WI38 (cell line): ENCODE results near the gene CC2D1A.

Experiments used
- H3K4me3 ChIP-seq: 2 replicates; pipeline ENCODE4 v1.5.1; 2011; ENCODE audit warnings: low read depth, mild to moderate bottlenecking, control low read depth, low read length
- TF ChIP-seq, protein P1 (sequence below): IDR thresholded peaks from 2 replicates; pipeline ENCODE4 v1.5.1; 2012; ENCODE audit warnings: low read depth, mild to moderate bottlenecking, control low read depth, low read length

The CC2D1A gene

DNA sequence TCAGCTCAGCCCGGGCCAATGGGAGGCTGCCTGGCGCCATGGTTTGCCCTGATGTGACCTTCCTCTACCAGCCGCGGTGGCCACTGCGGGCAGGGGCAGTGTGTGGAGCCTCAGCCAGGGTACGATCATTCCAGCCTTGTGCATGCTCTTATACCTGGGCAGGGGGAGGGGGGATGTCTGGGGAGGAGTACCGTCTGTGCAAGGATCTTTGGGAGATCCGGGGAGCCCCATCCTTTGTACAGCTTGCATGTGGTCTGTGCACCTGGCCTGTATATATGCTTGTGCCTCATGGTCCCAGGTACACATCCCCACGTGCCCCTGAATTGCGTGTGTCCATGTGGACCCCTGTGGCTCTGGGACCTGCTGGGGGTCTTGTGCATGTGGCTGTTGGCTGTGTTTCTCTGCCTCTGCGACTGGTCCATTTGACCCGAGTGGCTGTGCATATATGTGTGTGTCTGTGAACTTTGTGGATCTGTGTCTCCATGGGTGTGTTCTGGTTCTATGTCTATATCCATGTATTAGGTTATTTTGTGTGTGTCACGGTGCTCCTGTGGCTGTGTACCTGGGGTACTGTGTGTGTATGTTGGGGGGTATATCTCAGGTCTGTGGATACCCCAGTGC is 41.8 kb upstream of the CC2D1A start:
- no peak overlapping the region for H3K4me3 ChIP-seq
- TF ChIP-seq, protein P1, sequence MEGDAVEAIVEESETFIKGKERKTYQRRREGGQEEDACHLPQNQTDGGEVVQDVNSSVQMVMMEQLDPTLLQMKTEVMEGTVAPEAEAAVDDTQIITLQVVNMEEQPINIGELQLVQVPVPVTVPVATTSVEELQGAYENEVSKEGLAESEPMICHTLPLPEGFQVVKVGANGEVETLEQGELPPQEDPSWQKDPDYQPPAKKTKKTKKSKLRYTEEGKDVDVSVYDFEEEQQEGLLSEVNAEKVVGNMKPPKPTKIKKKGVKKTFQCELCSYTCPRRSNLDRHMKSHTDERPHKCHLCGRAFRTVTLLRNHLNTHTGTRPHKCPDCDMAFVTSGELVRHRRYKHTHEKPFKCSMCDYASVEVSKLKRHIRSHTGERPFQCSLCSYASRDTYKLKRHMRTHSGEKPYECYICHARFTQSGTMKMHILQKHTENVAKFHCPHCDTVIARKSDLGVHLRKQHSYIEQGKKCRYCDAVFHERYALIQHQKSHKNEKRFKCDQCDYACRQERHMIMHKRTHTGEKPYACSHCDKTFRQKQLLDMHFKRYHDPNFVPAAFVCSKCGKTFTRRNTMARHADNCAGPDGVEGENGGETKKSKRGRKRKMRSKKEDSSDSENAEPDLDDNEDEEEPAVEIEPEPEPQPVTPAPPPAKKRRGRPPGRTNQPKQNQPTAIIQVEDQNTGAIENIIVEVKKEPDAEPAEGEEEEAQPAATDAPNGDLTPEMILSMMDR, result no peak

DNA sequence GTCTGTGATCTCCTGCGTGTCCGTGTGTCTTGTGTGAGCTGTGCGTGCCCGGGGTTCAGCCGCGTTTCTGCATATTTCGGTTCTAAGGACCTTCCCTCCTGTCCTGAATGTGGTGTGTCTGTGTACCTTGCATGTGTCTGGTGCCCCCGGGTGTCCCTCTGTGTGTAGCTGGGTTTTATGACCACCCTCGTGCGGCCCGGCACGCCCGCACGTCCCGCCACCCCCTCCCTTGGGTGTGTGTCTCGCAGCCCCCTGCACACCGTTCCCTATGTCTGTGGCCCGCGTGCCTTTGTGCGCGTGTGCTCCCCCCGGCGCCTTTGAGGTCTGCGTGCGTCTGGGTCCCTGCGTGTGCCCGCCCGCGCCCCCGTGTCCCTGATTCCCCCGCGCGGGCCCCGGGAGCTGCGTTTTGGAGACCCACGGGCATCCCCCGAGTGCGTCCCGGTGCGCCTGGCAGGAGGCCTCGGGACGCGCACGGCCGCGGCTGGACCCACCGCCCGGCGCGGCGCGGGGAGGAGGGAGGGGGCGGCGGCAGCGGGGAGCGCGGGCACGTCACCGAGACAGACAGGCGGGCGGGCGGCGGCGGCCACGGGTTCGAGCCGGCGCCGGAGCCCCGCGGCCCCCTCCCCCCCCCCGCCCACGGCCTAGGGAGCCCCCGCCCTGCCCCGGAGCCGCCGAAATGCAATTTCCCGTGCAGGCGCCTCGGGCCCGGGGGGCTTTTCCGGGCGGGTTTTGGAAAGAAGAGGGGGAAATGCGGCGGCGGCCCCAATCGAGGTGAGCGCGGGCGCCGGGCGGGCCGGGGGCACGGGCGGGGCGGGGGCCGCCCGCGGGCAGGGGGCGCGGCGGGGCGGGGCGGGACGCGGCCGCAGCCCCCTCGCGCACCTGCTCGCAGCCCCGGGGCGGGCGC is 41.1 kb upstream of the CC2D1A start:
- peak overlapping the region; percentile 59 for H3K4me3 ChIP-seq
- TF ChIP-seq, protein P1, result no peak

DNA sequence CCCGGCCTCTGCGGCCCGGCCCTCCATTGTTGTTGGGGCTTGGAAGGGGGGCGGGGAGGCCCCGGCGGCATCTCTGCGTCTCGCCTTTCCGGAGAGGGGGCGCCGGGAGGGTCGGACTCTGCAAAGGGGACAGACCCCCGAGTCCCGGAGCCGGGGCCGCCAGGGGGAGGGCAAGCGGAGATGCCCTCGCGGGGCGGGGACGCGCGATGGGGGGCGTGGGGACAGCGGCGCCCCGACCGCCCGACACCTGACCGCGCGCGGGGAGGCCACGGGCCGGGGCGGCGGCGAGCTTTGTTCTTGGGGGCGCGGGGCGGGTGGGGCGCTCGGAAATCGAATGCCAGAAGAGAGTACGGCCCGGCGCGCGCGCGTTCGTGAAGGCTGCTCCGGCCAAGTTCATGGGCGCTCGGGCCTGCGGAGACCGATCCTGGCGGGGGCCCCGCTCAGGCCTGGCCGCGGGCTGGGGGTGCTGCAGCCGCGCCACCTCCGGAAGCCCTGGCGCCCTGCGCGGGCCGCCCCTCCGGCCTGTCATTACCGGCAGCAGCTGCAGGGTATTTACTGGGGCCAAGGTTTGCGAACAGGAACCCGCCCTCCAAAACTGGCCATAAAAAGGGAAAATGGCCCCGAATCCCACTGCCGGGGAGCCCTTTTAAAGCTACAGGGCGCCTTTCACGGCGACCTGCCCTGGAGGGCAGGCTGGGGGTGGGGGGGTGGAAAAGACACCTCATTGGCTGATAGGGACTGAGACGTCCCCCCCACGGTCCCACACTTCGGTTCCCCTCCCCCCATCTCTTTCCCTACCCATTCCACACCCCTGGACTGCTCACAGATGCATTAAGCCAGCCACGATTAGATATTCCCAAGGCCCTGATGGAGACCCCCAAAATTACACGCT is 40.2 kb upstream of the CC2D1A start:
- TF ChIP-seq, protein P1, result no peak
- peak overlapping the region; percentile 59 for H3K4me3 ChIP-seq

DNA sequence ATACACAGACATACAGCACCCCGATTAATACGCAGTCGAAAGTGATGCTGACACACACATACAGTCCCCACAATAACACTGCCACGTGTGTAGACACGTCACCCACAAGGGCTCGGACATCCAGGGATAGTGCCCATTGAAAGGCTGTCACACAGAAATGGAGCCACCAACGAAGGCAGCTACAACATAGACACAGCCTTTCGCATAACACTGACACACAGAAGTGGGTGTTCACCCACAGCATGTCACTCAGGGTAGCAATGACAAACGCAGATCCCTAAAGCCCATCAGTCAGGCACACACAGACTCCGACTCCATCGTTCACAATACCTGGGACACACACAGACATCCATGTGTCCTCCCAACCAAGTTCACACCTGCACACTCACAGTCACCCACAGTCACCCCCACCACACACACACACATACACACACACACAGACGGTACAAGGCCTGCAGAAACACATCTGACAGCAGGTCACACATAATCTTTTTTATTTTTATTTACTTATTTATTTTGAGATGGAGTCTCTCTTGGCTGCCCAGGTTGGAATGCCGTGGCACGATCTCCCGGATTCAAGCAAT is 39.4 kb upstream of the CC2D1A start:
- H3K4me3 ChIP-seq, result peak overlapping the region; percentile 59
- TF ChIP-seq, protein P1, result no peak

DNA sequence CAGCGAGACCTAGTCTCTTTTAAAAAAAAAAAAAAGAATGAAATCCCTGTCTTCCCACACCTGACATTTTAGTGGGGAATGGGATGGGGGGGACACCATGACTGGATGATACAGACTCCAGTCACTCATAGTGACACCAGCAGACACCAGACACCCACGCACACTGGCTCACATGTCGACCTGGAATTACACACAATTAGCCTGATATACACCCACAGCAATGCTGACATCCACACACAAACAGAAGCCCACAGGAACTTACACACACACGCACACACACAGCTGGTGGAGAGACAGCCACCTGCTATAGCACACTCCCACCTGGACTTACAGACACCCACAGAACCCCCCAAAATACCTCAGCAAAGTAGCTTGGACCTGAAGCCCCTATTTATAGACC is 37.3 kb upstream of the CC2D1A start:
- TF ChIP-seq, protein P1, result no peak
- no peak overlapping the region for H3K4me3 ChIP-seq

DNA sequence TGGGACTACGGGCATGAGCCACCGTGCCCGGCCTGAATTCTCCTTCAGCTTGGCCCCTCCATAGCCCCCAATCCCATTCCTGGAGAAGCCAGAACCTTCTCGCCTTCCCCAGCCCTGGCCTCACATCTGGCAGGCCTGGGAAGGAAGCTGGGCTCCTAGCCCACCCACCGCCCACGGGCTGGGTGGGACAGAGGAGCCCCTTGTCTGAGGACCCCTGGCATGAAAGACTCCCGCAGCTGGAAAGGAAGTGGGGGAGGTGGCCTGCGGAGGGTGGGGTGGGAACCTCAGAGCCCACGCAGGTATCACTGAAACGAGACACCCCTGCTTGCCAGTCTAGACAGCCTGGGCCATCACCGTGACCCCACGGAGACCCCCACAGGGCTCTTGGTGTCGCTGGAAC is 36.7 kb upstream of the CC2D1A start:
- TF ChIP-seq, protein P1, result no peak
- no peak overlapping the region for H3K4me3 ChIP-seq
